HK-2 (cell line): ENCODE measurements around the gene MAP3K20.
"Not testable (repeated sequence)": the region's sequence is repeated elsewhere in the genome, so short reads cannot be mapped to it uniquely, and the experiment has no call there.

Source experiments
- DNase-seq: peaks from one replicate; pipeline ENCODE4 v3.0.0-alpha.2; 2018; ENCODE audit not compliant: unreplicated experiment

Gene MAP3K20

GRCh38 chr2:173231042-173231441, 155.4 kb downstream of the MAP3K20 start:
- DNase-seq = no peak

- no peak for DNase-seq
Observed at GRCh38 chr2:173231465-173231864, 155.8 kb downstream of the MAP3K20 start.

GRCh38 chr2:173232956-173233744, 157.5 kb downstream of the MAP3K20 start:
- no peak for DNase-seq

GRCh38 chr2:173235947-173236803, 160.5 kb downstream of the MAP3K20 start:
- DNase-seq = no peak

- no peak for DNase-seq
Observed at GRCh38 chr2:173238385-173238784, 162.7 kb downstream of the MAP3K20 start.

- no peak for DNase-seq
Observed at GRCh38 chr2:173238831-173239230, 163.2 kb downstream of the MAP3K20 start.

- DNase-seq = no peak
Observed at GRCh38 chr2:173239644-173240043, 164.0 kb downstream of the MAP3K20 start.

- no peak for DNase-seq
Observed at GRCh38 chr2:173240083-173240482, 164.4 kb downstream of the MAP3K20 start.

GRCh38 chr2:173241643-173242042, 166.0 kb downstream of the MAP3K20 start:
- no peak for DNase-seq

GRCh38 chr2:173247156-173247555, 171.5 kb downstream of the MAP3K20 start:
- no peak for DNase-seq

GRCh38 chr2:173248381-173248780, 172.7 kb downstream of the MAP3K20 start:
- DNase-seq = no peak

- DNase-seq = no peak
Observed at GRCh38 chr2:173249661-173250641, 174.3 kb downstream of the MAP3K20 start.

- no peak for DNase-seq
Observed at GRCh38 chr2:173251225-173251624, 175.6 kb downstream of the MAP3K20 start.

- no peak for DNase-seq
Observed at GRCh38 chr2:173252581-173252980, 176.9 kb downstream of the MAP3K20 start.

GRCh38 chr2:173254659-173255058, 179.0 kb downstream of the MAP3K20 start:
- no peak for DNase-seq

GRCh38 chr2:173258701-173259100, 183.1 kb downstream of the MAP3K20 start:
- DNase-seq = no peak

- DNase-seq = not testable (repeated sequence)
Observed at GRCh38 chr2:173262356-173262755, 186.7 kb downstream of the MAP3K20 start.

- no peak for DNase-seq
Observed at GRCh38 chr2:173264151-173264550, 188.5 kb downstream of the MAP3K20 start.

GRCh38 chr2:173264603-173265366, 189.1 kb downstream of the MAP3K20 start:
- no peak for DNase-seq

GRCh38 chr2:173271135-173271534, 195.5 kb downstream of the MAP3K20 start:
- DNase-seq = no peak

- no peak for DNase-seq
Observed at GRCh38 chr2:173271825-173272224, 196.2 kb downstream of the MAP3K20 start.
